Lung (tissue), 12 donors: Measurements from ENCODE around the gene AUP1. TPM values are rescaled to one million over a fixed set of nuclear protein-coding genes. Genes with fewer than 3 reads are reported as not detected.
A peak's percentile ranks its signal among the peaks of the same experiment; 100 is the strongest.
"Not testable (repeated sequence)": the region's sequence is repeated elsewhere in the genome, so short reads cannot be mapped to it uniquely, and the experiment has no call there.

Experiments
- ATAC-seq: fragments of 200-7000 bp; cut with Tn5 transposase; one replicate; pipeline ENCODE4 v1.9.1; 2020; ENCODE audit warnings: moderate number of reproducible peaks; ENCODE audit not compliant: insufficient read depth, low FRiP score
- DNase-seq, 3 donors: peaks; one replicate each; pipeline ENCODE4 v3.0.0-alpha.2; 2013 to 2017
- H3K27ac ChIP-seq, 2 donors: one replicate each; pipeline ENCODE4 v1.5.1; 2013; ENCODE audit warnings: mild to moderate bottlenecking in 2 of 2, moderate library complexity in 2 of 2, control low read depth in 1 of 2, inconsistent platforms in 1 of 2, low read depth in 1 of 2, low read length in 1 of 2
- H3K27me3 ChIP-seq, 3 donors: one replicate each; pipeline ENCODE4 v1.5.1; 2013; ENCODE audit warnings: low read length in 2 of 3; ENCODE audit not compliant: control insufficient read depth in 3 of 3, insufficient read depth in 3 of 3
- H3K36me3 ChIP-seq, 4 donors: one replicate each; pipeline ENCODE4 v1.5.1; 2013; ENCODE audit warnings: low read length in 4 of 4, mild to moderate bottlenecking in 1 of 4, moderate library complexity in 1 of 4; ENCODE audit not compliant: control insufficient read depth in 4 of 4, insufficient read depth in 4 of 4
- H3K4me1 ChIP-seq, 5 donors: one replicate each; pipeline ENCODE4 v1.5.1; 2013; ENCODE audit warnings: low read length in 5 of 5, mild to moderate bottlenecking in 2 of 5, moderate library complexity in 1 of 5; ENCODE audit not compliant: control insufficient read depth in 5 of 5, insufficient read depth in 5 of 5
- H3K4me3 ChIP-seq: one replicate; pipeline ENCODE4 v1.5.1; 2013; ENCODE audit warnings: mild to moderate bottlenecking, control low read depth, moderate library complexity
- H3K9ac ChIP-seq, 2 donors: one replicate each; pipeline ENCODE4 v1.5.1; 2013; ENCODE audit warnings: low read length in 2 of 2, control low read depth in 1 of 2; ENCODE audit not compliant: insufficient read depth in 1 of 2
- H3K9me3 ChIP-seq, 4 donors: one replicate each; pipeline ENCODE4 v1.5.1; 2013; ENCODE audit warnings: low read length in 3 of 4, mild to moderate bottlenecking in 1 of 4, moderate library complexity in 1 of 4; ENCODE audit not compliant: control insufficient read depth in 4 of 4, insufficient read depth in 3 of 4
- CTCF ChIP-seq: IDR thresholded peaks from 2 replicates; pipeline ENCODE4 v1.5.1; 2012; ENCODE audit warnings: mild to moderate bottlenecking; ENCODE audit errors: control extremely low read depth, extremely low read depth
- WGBS, 2 donors: extraction: QIAGEN DNeasy Blood & Tissue Kit; methylation state at CpG; one replicate each; pipeline ENCODE4 v1.1.7; 2013; 5-methylcytosine and 5-hydroxymethylcytosine counted together
- polyA plus RNA-seq, 2 donors: library from polyadenylated mRNA; stranded (reverse); fragments of 200-250 nt; gene quantifications; one replicate each; pipeline ENCODE4 v1.2.1, GENCODE V29; 2013
- total RNA-seq, 2 donors: library from RNA; depleted of rRNA in 1 of 2; stranded (reverse); fragments of >200 nt in 1 of 2; gene quantifications; one replicate each; pipeline ENCODE4 v1.2.1, GENCODE V29; 2014 to 2021
- donor health status: control.
- donor health status: control.
- donor health status: Bipolar disorder and iron deficiency.
- donor health status: healthy.
- donor health status: DM: yes; HTN: yes; CAD: no.

The AUP1 gene
- total and polyA plus RNA-seq, 4 donors = 65.6 to 185 (median 129) TPM

- no peaks in the 10 kb centered on the region for H3K4me1 ChIP-seq
- no peak for TF ChIP-seq CTCF
These were observed 39.6 kb downstream of the AUP1 start for GRCh38 chr2:74489906-74490305.

DNA sequence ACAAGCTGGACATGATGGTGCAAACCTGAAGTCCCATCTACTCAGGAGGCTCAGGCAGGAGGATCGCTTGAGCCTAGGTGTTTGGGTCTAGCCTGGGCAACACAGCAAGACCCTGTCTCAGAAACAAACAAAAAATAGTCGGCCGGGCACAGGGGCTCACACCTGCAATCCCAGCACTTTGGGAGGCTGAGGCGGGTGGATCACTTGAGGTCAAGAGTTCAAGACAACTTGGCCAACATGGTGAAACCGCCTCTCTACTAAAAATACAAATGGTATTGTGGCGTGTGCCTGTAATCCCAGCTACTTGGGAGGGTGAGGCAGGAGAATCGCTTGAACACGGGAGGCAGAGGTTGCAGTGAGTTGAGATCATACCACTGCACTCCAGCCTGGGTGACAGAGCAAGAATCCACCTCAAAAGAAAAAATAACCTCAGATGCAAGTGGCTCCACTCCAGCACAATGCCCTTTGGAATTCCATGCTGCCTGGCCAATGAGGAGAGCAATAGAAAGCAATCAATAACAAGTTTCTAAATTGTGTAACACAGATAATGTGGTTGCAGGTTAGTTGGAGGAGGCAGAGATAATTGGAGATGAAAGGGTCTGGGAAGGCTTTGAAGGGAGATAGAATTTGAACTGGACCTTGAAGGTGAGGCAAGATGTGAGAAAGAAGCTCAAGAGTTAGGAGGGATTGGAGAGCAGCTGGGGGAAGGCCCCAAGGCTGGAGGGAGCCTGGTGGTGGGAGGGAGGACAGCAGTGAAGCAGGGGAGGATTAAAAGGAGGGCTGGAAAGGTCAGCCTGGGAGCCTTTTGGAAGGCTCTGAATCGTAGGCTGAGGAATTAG is 40.6 kb downstream of the AUP1 start:
- TF ChIP-seq CTCF = no peak
- ATAC-seq = no peak
- H3K4me1 ChIP-seq = no peaks in the 10 kb centered on the region

More at GRCh38 chr2:74489906-74490305, 39.6 kb downstream of the AUP1 start:
- Histone ChIP-seq H3K36me3 (peaks cover 23 to 43% (median 42%) of the 10 kb centered on the region in 4 donors), H3K4me3 (no peak overlapping the region), H3K9ac (no peak overlapping the region), H3K27me3 (no peaks in the 10 kb centered on the region), H3K9me3 (no peaks in the 10 kb centered on the region), H3K27ac (no peak overlapping the region)
- WGBS, 2 donors = 94 to 98% methylated on average over 9 of the region's 9 CpGs
- ATAC-seq = no peak
- DNase-seq = no peak

GRCh38 chr2:74486141-74486540 is 43.4 kb downstream of the AUP1 start:
- H3K27me3 ChIP-seq = no peaks in the 10 kb centered on the region
- H3K36me3 ChIP-seq = peaks cover 9 to 37% (median 15%) of the 10 kb centered on the region in 4 donors
- H3K9ac ChIP-seq = no peak overlapping the region
- TF ChIP-seq CTCF = no peak
- peaks cover 3 to 13% (median 6%) of the 10 kb centered on the region in 5 donors for H3K4me1 ChIP-seq
- no peaks in the 10 kb centered on the region for H3K9me3 ChIP-seq
- H3K27ac ChIP-seq = no peak overlapping the region
- H3K4me3 ChIP-seq = no peak overlapping the region
- DNase-seq (no peak), ATAC-seq (no peak)
- 95 to 96% methylated on average over 2 of the region's 2 CpGs for WGBS, 2 donors

More for the DNA sequence above, 40.6 kb downstream of the AUP1 start:
- WGBS, 2 donors = 96 to 97% methylated on average over 9 of the region's 9 CpGs
- peaks cover 19 to 44% (median 41%) of the 10 kb centered on the region in 4 donors for H3K36me3 ChIP-seq
- H3K9ac ChIP-seq = no peak overlapping the region
- DNase-seq = no peak
- H3K4me3 ChIP-seq = no peak overlapping the region
- no peak overlapping the region for H3K27ac ChIP-seq
- no peaks in the 10 kb centered on the region for H3K9me3 ChIP-seq
- no peaks in the 10 kb centered on the region for H3K27me3 ChIP-seq

- not testable (repeated sequence) for H3K9me3 ChIP-seq, H3K27ac ChIP-seq, H3K27me3 ChIP-seq, ATAC-seq, DNase-seq
- Histone ChIP-seq H3K9ac (peak overlapping the region in 1 of 2 donors; percentile 89), H3K4me1 (peaks cover 3 to 19% (median 8%) of the 10 kb centered on the region in 5 donors), H3K4me3 (peak overlapping the region; percentile 65), H3K36me3 (peaks cover 0 to 30% (median 8%) of the 10 kb centered on the region in 4 donors)
- 82 to 85% methylated on average over 19 of the region's 19 CpGs for WGBS, 2 donors
These were observed 45.8 kb downstream of the AUP1 start for GRCh38 chr2:74483675-74484164.
